SK-N-MC (cell line): ENCODE measurements around the gene KLB.
"Not testable (repeated sequence)": the region's sequence is repeated elsewhere in the genome, so short reads cannot be mapped to it uniquely, and the experiment has no call there.

Experiments
- DNase-seq: peaks from one replicate; pipeline ENCODE4 v3.0.0-alpha.2; 2011; ENCODE audit warnings: low read depth, low spot score
- H3K27ac ChIP-seq: fragments of 200-600 bp; sonication (generic); 2 replicates; pipeline ENCODE4 v1.5.1; 2016; ENCODE audit warnings: mixed run types
- H3K36me3 ChIP-seq: fragments of 200-600 bp; sonication (generic); 2 replicates; pipeline ENCODE4 v1.6.1; 2017; ENCODE audit warnings: antibody characterized with exemption, low read length, mixed read lengths; ENCODE audit not compliant: insufficient read depth
- H3K4me3 ChIP-seq: fragments of 200-600 bp; sonication (generic); 2 replicates; pipeline ENCODE4 v1.5.1; 2016
- H3K9ac ChIP-seq: fragments of 200-600 bp; sonication (generic); 2 replicates; pipeline ENCODE4 v1.8.0; 2017; ENCODE audit warnings: mixed run types, mixed read lengths; ENCODE audit not compliant: insufficient read length
- H3K9me3 ChIP-seq: fragments of 200-600 bp; sonication (generic); 2 replicates; pipeline ENCODE4 v1.6.1; 2017; ENCODE audit warnings: low read depth, mild to moderate bottlenecking, antibody characterized with exemption, low read length, moderate library complexity, mixed read lengths
- EZH2 ChIP-seq: fragments of 200-600 bp; sonication (generic); IDR thresholded peaks from one replicate; pipeline ENCODE4 v1.6.1; 2017; ENCODE audit warnings: antibody characterized with exemption
- FOXP2 ChIP-seq: optimal IDR thresholded peaks from 2 replicates; pipeline ENCODE3; 2011; ENCODE audit warnings: mild to moderate bottlenecking, moderate library complexity; ENCODE audit not compliant: insufficient read depth; ENCODE audit errors: extremely low read length, control extremely low read depth
- POLR2AphosphoS5 ChIP-seq: IDR thresholded peaks from 2 replicates; pipeline ENCODE4 v1.6.1; 2012; ENCODE audit warnings: mild to moderate bottlenecking, low read depth, low read length, borderline replicate concordance

KLB gene

DNA sequence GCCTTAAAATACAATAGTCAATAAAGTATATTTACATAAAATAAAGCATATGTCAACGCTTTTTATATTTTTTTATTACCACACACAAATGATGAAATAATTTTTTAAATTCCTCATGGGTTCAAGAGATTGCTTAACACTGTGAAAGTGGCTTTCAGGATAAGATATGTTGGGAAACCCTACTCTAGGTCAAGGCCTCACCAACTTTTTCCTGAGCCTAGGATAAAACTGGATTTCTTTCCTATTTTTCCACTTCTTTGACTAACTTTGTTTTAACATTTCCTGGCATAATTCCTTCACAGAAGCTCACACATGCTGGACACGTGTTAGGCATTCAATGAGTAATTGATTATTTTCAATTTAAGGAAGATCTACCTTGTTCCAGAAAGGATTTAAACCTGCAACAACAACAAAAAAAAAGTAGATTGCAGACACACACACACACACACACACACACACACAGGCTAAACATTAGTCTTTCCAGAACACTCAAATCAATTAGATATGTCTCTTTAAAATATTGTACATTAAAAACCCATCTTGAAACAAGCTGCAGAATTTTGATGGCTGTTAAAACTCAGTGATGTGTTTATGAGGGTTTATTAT is 9.1 kb downstream of the KLB start:
- Histone ChIP-seq H3K4me3 (no peak overlapping the region), H3K36me3 (no peaks in the 10 kb centered on the region), H3K27ac (no peak overlapping the region), H3K9ac (no peak overlapping the region), H3K9me3 (no peaks in the 10 kb centered on the region)
- DNase-seq = no peak
- TF ChIP-seq EZH2 (no peak), FOXP2 (no peak), POLR2AphosphoS5 (no peak)

DNA sequence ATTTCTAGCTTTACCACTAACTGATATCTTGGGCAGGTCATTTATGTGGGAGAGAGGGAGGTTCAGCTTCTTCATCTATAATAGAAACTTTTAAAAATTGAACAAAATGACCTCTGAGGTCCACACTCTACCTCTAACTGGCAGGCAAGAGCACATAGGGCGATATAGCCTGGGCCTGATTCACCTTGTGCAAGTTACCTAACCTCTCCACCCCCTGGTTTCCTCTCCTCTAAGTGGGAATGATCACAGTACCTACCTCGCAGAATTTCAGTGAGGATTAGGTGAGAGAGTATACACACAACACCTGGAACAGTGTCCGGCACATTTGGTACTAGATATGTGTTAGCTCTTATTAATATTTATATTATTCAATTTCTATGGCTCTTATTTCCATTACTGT is 15.5 kb downstream of the KLB start:
- H3K27ac ChIP-seq = no peak overlapping the region
- no peaks in the 10 kb centered on the region for H3K36me3 ChIP-seq
- no peak for DNase-seq
- H3K4me3 ChIP-seq = no peak overlapping the region
- H3K9ac ChIP-seq = no peak overlapping the region
- no peaks in the 10 kb centered on the region for H3K9me3 ChIP-seq
- TF ChIP-seq EZH2 (no peak), POLR2AphosphoS5 (no peak), FOXP2 (no peak)

DNA sequence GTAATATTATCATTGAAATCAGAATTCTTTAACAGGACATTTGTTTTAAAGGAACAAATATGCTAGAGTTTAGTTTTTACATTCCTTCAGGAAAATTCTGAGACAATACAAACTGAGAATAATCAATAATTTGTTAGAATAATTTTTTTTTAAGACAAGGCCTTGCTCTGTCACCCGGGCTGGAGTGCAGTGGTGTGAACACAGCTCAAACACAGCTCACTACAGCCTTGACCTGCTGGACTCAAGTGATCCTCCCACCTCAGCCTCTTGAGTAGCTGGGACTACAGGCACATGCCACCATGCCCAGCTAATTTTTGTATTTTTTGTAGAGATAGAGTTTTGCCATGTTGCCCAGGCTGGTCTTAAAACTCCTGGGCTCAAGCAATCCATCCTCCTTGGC is 18.6 kb downstream of the KLB start:
- H3K4me3 ChIP-seq, H3K27ac ChIP-seq, H3K9ac ChIP-seq, H3K36me3 ChIP-seq, H3K9me3 ChIP-seq, DNase-seq: not testable (repeated sequence)

DNA sequence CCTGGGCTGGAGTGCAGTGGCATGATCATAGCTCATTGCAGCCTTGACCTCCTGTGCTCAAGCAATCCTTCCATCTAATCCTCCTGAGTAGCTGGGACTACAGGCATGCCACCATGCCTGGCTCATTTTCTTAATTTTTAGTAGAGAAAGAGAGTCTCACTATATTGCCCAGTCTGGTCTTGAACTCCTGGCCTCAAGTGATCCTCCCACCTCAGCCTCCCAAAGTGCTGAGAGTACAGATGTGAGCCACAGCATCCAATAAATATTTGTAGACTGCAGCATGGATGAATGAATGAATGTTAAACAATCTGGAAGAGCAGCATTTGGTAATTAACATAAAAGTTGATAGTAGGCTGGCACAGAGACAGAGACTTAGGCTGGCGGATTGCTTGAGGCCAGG is 20.0 kb downstream of the KLB start:
- no peak overlapping the region for H3K4me3 ChIP-seq
- TF ChIP-seq FOXP2 (no peak), POLR2AphosphoS5 (no peak), EZH2 (no peak)
- H3K9ac ChIP-seq = no peak overlapping the region
- no peak overlapping the region for H3K27ac ChIP-seq
- no peaks in the 10 kb centered on the region for H3K9me3 ChIP-seq
- no peak for DNase-seq
- H3K36me3 ChIP-seq = no peaks in the 10 kb centered on the region

DNA sequence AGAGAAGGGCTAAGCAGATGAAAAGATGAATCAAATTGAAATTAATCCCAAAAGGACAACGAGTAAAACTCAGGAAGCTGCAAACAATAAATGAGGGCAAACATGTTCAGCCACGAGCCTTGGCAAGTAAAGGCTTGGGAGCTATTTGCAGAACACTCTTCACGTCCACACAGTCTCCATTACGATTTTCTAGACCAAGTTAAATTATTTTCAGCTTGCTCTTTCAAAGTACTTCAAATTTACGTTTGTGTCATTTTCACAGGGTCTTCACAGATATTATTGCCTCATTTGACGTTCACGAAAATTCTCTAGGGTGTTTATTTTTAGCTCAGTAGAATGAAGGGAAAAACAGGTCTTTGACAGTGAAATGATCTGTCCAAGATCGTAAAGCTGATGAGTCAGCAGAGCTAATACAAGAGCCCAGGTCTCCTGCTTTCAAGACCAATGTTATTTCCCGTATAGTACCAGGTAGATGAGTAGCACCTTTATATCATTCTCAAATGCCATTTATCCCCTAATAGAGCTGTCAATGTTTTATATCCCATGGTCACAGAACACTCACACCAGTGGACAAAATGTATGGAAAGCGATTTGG is 20.9 kb downstream of the KLB start:
- Histone ChIP-seq H3K9me3 (no peaks in the 10 kb centered on the region), H3K9ac (no peak overlapping the region), H3K36me3 (no peaks in the 10 kb centered on the region), H3K4me3 (no peak overlapping the region), H3K27ac (no peak overlapping the region)
- no peak for DNase-seq
- TF ChIP-seq FOXP2 (no peak), EZH2 (no peak), POLR2AphosphoS5 (no peak)

DNA sequence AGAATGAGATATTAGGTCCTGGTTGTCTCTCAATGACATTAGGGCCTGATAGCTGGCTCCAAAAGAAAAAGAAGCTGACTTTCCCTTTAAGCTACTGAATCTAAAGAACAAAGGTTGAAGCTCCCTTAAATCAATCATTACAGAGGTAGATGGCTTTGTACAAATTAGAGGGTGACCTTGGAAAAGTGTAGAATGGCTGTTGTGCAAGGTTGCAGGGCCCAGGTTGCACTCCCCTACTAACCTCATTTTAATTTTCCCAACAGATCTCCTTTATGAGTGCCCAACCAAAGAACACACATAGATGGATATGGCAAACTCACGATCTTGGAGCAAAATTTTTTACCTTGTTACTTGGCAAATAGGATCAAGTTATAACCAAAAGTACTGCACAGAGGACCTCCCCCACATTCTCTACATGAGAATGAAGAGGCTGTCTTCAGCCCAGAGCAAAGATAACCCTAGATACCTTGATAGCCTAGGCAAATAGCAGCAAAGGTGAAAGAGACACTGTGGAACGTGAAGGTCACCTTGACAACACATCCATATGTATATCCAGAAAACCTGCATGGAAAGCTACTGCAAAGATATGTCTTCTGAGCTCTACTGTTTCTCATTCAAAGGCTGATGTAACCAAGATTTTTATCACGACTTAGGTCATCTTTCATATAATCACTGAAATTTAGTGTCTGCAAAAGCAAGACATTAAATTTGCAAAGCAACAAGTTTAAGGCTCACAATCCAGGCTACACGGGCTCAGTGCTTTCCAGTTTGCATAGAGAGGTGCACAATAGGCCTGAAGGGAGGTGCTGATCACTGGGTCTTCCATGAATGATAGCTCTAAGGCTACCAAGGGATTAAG is 23.0 kb downstream of the KLB start:
- H3K27ac ChIP-seq = no peak overlapping the region
- DNase-seq = no peak
- TF ChIP-seq POLR2AphosphoS5 = no peak
- TF ChIP-seq EZH2 = no peak
- no peak for TF ChIP-seq FOXP2

GRCh38 chr4:39433878-39434492 is 27.3 kb downstream of the KLB start:
- H3K4me3 ChIP-seq = no peak overlapping the region
- no peak for DNase-seq
- no peak overlapping the region for H3K9ac ChIP-seq
- TF ChIP-seq EZH2 (no peak), FOXP2 (no peak), POLR2AphosphoS5 (no peak)
- no peaks in the 10 kb centered on the region for H3K9me3 ChIP-seq
- no peaks in the 10 kb centered on the region for H3K36me3 ChIP-seq
- H3K27ac ChIP-seq = no peak overlapping the region

More for the DNA sequence above, 23.0 kb downstream of the KLB start:
- no peaks in the 10 kb centered on the region for H3K36me3 ChIP-seq
- H3K9ac ChIP-seq = no peak overlapping the region
- no peak overlapping the region for H3K4me3 ChIP-seq
- no peaks in the 10 kb centered on the region for H3K9me3 ChIP-seq

DNA sequence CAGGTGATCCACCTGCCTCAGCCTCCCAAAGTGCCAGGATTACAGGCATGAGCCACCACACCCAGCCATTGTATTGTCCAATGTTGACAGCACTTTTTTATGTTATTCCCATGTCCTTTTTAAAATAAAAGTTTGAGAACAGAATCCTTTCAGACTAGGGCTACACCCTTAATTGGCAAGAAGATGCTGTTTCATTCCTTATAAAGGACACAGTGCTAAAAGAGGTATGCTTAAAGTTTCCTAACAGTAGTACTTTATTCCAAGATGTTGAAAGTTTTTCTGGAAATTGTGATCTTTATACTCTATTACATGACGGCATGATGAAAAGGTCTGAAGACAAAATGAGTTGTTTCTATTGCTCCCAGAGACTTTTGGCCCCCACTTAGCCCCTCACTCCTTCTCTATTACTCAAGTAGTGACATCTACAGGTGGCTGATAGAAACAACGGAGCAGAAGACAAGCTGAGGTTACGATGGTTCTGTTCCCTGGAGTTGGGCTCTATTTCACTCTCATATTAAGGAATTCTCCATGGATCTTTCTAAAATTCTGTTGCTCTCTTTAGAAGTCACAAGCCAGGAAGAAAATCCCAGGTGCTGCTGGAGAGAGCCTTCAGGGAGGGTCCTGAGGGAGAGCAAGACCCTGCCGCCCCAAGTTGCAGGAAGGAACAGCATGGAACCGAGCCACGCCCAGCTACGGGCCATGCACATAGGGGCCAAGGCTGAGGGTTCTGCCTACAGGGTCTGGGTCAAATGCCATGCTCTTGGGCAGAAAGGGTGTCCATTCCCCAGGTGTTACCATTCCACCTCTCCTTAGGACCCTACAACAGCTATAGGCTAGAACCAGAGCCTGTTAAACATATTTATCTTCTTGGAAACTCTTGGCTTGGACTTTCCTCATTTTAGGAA is 29.2 kb downstream of the KLB start:
- H3K9me3 ChIP-seq = no peaks in the 10 kb centered on the region
- TF ChIP-seq FOXP2 (no peak), POLR2AphosphoS5 (no peak), EZH2 (no peak)
- DNase-seq = no peak
- no peak overlapping the region for H3K4me3 ChIP-seq
- no peak overlapping the region for H3K9ac ChIP-seq
- H3K36me3 ChIP-seq = no peaks in the 10 kb centered on the region
- H3K27ac ChIP-seq = no peak overlapping the region

GRCh38 chr4:39441593-39441992 is 34.9 kb downstream of the KLB start:
- TF ChIP-seq EZH2 (no peak), POLR2AphosphoS5 (no peak), FOXP2 (no peak)
- Histone ChIP-seq H3K36me3 (no peaks in the 10 kb centered on the region), H3K9me3 (no peaks in the 10 kb centered on the region), H3K9ac (no peak overlapping the region), H3K27ac (no peak overlapping the region), H3K4me3 (no peak overlapping the region)
- DNase-seq = no peak
